Liver (tissue), 9 donors: ENCODE measurements around the gene PTCD2. TPM values are rescaled to one million over a fixed set of nuclear protein-coding genes. Genes with fewer than 3 reads are reported as not detected.

Experiments used
- DNase-seq: peaks from one replicate; pipeline ENCODE4 v3.0.0-alpha.2; 2017; ENCODE audit warnings: low spot score
- H3K27ac ChIP-seq, 2 donors: one replicate each; pipeline ENCODE4 v1.7.0; 2013; ENCODE audit warnings: inconsistent platforms in 2 of 2, low read length in 2 of 2, control low read depth in 1 of 2, low read depth in 1 of 2, mild to moderate bottlenecking in 1 of 2
- H3K27me3 ChIP-seq, 4 donors: one replicate each; pipeline versions ENCODE4 v1.6.1 to v1.7.0; 2013; ENCODE audit warnings: low read length in 3 of 4, inconsistent platforms in 1 of 4, mild to moderate bottlenecking in 1 of 4, moderate library complexity in 1 of 4; ENCODE audit not compliant: control insufficient read depth in 4 of 4, insufficient read depth in 4 of 4
- H3K36me3 ChIP-seq, 4 donors: one replicate each; pipeline versions ENCODE4 v1.6.1 to v1.7.0; 2013; ENCODE audit warnings: low read length in 3 of 4, mild to moderate bottlenecking in 3 of 4, low read depth in 1 of 4, moderate library complexity in 1 of 4; ENCODE audit not compliant: control insufficient read depth in 4 of 4, insufficient read depth in 3 of 4
- H3K4me1 ChIP-seq, 4 donors: one replicate each; pipeline versions ENCODE4 v1.6.1 to v1.7.0; 2013; ENCODE audit warnings: low read length in 3 of 4, mild to moderate bottlenecking in 3 of 4, moderate library complexity in 1 of 4; ENCODE audit not compliant: control insufficient read depth in 4 of 4, insufficient read depth in 4 of 4
- H3K4me3 ChIP-seq, 3 donors: one replicate each; pipeline versions ENCODE4 v1.6.1 to v1.7.0; 2013; ENCODE audit warnings: low read length in 3 of 3, control low read depth in 1 of 3, low read depth in 1 of 3, mild to moderate bottlenecking in 1 of 3
- H3K9ac ChIP-seq, 2 donors: one replicate each; pipeline ENCODE4 v1.7.0; 2013; ENCODE audit warnings: low read length in 2 of 2, mild to moderate bottlenecking in 2 of 2, moderate library complexity in 2 of 2, control low read depth in 1 of 2, low read depth in 1 of 2
- H3K9me3 ChIP-seq, 4 donors: one replicate each; pipeline versions ENCODE4 v1.6.1 to v1.7.0; 2013; ENCODE audit warnings: low read length in 3 of 4; ENCODE audit not compliant: control insufficient read depth in 4 of 4
- EGR1 ChIP-seq, 2 donors: IDR thresholded peaks; 2 replicates each; pipeline ENCODE4 v1.6.1; 2016 to 2018; ENCODE audit warnings: antibody characterized with exemption in 2 of 2, low read depth in 2 of 2
- FOXA1 ChIP-seq: IDR thresholded peaks from 2 replicates; pipeline ENCODE4 v1.6.1; 2016; ENCODE audit warnings: antibody characterized with exemption
- FOXA2 ChIP-seq: IDR thresholded peaks from 2 replicates; pipeline ENCODE4 v1.6.1; 2016; ENCODE audit warnings: antibody characterized with exemption
- GABPA ChIP-seq, 2 donors: IDR thresholded peaks in 1 of 2; conservative IDR thresholded peaks in 1 of 2; 2 replicates each; pipeline ENCODE4 v1.6.1; 2016; ENCODE audit warnings: antibody characterized with exemption in 2 of 2, mild to moderate bottlenecking in 1 of 2, moderate library complexity in 1 of 2
- HNF4A ChIP-seq, 2 donors: conservative IDR thresholded peaks; 2 replicates each; pipeline ENCODE4 v1.6.1; 2016; ENCODE audit warnings: antibody characterized with exemption in 2 of 2, mild to moderate bottlenecking in 2 of 2
- HNF4G ChIP-seq: IDR thresholded peaks from 2 replicates; pipeline ENCODE4 v1.6.1; 2016; ENCODE audit warnings: antibody characterized with exemption
- JUND ChIP-seq, 2 donors: IDR thresholded peaks; 2 replicates each; pipeline ENCODE4 v1.6.1; 2016; ENCODE audit warnings: antibody characterized with exemption in 2 of 2
- NR2F2 ChIP-seq: IDR thresholded peaks from 2 replicates; pipeline ENCODE4 v1.6.1; 2016; ENCODE audit warnings: antibody characterized with exemption
- RAD21 ChIP-seq, 2 donors: IDR thresholded peaks; 2 replicates each; pipeline ENCODE4 v1.6.1; 2016; ENCODE audit warnings: antibody characterized with exemption in 2 of 2, mild to moderate bottlenecking in 2 of 2
- REST ChIP-seq: IDR thresholded peaks from 2 replicates; pipeline ENCODE4 v1.6.1; 2016; ENCODE audit warnings: antibody characterized with exemption, mild to moderate bottlenecking
- SP1 ChIP-seq: IDR thresholded peaks from 2 replicates; pipeline ENCODE4 v1.6.1; 2018; ENCODE audit warnings: antibody characterized with exemption, mild to moderate bottlenecking
- ZBTB33 ChIP-seq: IDR thresholded peaks from 2 replicates; pipeline ENCODE4 v1.6.1; 2016; ENCODE audit warnings: antibody characterized with exemption
- WGBS: extraction: QIAGEN DNeasy Blood & Tissue Kit; methylation state at CpG from one replicate; pipeline ENCODE4 v1.1.7; 2013; 5-methylcytosine and 5-hydroxymethylcytosine counted together
- polyA plus RNA-seq, 2 donors: library from polyadenylated mRNA; stranded (reverse) in 1 of 2; unstranded in 1 of 2; fragments of 200-250 nt in 1 of 2; fragments of >200 nt in 1 of 2; fragmentation: Nextera tagmentation in 1 of 2; extraction: Ambion mirVana in 1 of 2; gene quantifications; one replicate each; pipeline versions ENCODE4 v1.2.1 to v1.2.3, GENCODE V29; 2013 to 2015
- total RNA-seq, 2 donors: library from RNA; depleted of rRNA; stranded (reverse); fragments of >200 nt; gene quantifications; one replicate each; pipeline ENCODE4 v1.2.3, GENCODE V29; 2014
- donor health status: healthy.
- donor health status: healthy.
- donor health status: healthy.
- donor health status: healthy.
- donor health status: healthy.

PTCD2 gene
- total and polyA plus RNA-seq, 4 donors: 4.4 to 5.9 (median 5.2) TPM

GRCh38 chr5:72271702-72272101, 48.5 kb upstream of the PTCD2 start:
- no peak for TF ChIP-seq HNF4G
- TF ChIP-seq FOXA1: no peak
- TF ChIP-seq ZBTB33: no peak
- TF ChIP-seq SP1: no peak
- TF ChIP-seq REST: no peak
- no peak for TF ChIP-seq FOXA2
- TF ChIP-seq RAD21 (IDR thresholded peaks at IDR 0.05): no peak
- TF ChIP-seq GABPA (IDR thresholded peaks at IDR 0.05 in 1 of 2, conservative IDR thresholded peaks at IDR 0.05 in 1 of 2): no peak
- TF ChIP-seq JUND (IDR thresholded peaks at IDR 0.05): no peak
- no peak for TF ChIP-seq HNF4A (conservative IDR thresholded peaks at IDR 0.05)
- Histone ChIP-seq H3K36me3 (no peaks in the 10 kb centered on the region), H3K4me3 (no peak overlapping the region)

GRCh38 chr5:72272398-72272797, 47.8 kb upstream of the PTCD2 start:
- H3K4me3 ChIP-seq: no peak overlapping the region
- TF ChIP-seq NR2F2 (peak; percentile 63), EGR1 (IDR thresholded peaks at IDR 0.05; ENCODE audit: low read depth in 2 of 2) (no peak), REST (no peak), SP1 (no peak), HNF4A (conservative IDR thresholded peaks at IDR 0.05) (no peak), RAD21 (IDR thresholded peaks at IDR 0.05) (no peak)
- peaks cover 0 to 4% (median 0%) of the 10 kb centered on the region in 4 donors for H3K4me1 ChIP-seq
- H3K36me3 ChIP-seq: no peaks in the 10 kb centered on the region
- no peaks in the 10 kb centered on the region for H3K27me3 ChIP-seq
- WGBS: 81% methylated on average over 4 of the region's 4 CpGs
- no peak overlapping the region for H3K9ac ChIP-seq
- H3K9me3 ChIP-seq: no peaks in the 10 kb centered on the region
- no peak for DNase-seq
- H3K27ac ChIP-seq: no peak overlapping the region

More at GRCh38 chr5:72271702-72272101, 48.5 kb upstream of the PTCD2 start:
- Histone ChIP-seq H3K9me3 (no peaks in the 10 kb centered on the region), H3K9ac (no peak overlapping the region), H3K27ac (no peak overlapping the region), H3K27me3 (no peaks in the 10 kb centered on the region), H3K4me1 (peaks cover 0 to 4% (median 0%) of the 10 kb centered on the region in 4 donors)
- no peak for DNase-seq
- 85% methylated on average over 3 of the region's 3 CpGs for WGBS
